ENCODE data around the gene EFCAB12. TPM values are rescaled to one million over a fixed set of nuclear protein-coding genes. Genes with fewer than 3 reads are reported as not detected.
A peak's percentile ranks its signal among the peaks of the same experiment; 100 is the strongest.

The EFCAB12 gene
- total RNA-seq, 1 donor from 2014 or later, result 0.14 TPM

GRCh38 chr3:129460572-129460971 is 32.1 kb upstream of the EFCAB12 start:
- H3K36me3 Mint-ChIP-seq (ENCODE audit: low read depth, unreplicated experiment), result peaks cover 14% of the 10 kb centered on the region
- H3K27ac Mint-ChIP-seq (ENCODE audit: unreplicated experiment), result no peak overlapping the region
- DNase-seq (ENCODE audit: low read depth) (no peak), FAIRE-seq (no peak)
- TF ChIP-seq, protein P1, sequence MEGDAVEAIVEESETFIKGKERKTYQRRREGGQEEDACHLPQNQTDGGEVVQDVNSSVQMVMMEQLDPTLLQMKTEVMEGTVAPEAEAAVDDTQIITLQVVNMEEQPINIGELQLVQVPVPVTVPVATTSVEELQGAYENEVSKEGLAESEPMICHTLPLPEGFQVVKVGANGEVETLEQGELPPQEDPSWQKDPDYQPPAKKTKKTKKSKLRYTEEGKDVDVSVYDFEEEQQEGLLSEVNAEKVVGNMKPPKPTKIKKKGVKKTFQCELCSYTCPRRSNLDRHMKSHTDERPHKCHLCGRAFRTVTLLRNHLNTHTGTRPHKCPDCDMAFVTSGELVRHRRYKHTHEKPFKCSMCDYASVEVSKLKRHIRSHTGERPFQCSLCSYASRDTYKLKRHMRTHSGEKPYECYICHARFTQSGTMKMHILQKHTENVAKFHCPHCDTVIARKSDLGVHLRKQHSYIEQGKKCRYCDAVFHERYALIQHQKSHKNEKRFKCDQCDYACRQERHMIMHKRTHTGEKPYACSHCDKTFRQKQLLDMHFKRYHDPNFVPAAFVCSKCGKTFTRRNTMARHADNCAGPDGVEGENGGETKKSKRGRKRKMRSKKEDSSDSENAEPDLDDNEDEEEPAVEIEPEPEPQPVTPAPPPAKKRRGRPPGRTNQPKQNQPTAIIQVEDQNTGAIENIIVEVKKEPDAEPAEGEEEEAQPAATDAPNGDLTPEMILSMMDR (IDR thresholded peaks at IDR 0.05; ENCODE audit: insufficient read depth, low read depth, low read length), result no peak
- TF ChIP-seq EZH2 (IDR thresholded peaks at IDR 0.05; ENCODE audit: insufficient read depth, low read length), result no peak
- H3K4me2 ChIP-seq (ENCODE audit: low read length), result no peak overlapping the region
- H3K9me3 ChIP-seq (ENCODE audit: insufficient read depth, low read depth, low read length), result no peaks in the 10 kb centered on the region
- no peak overlapping the region for H3K4me3 Mint-ChIP-seq (ENCODE audit: unreplicated experiment)
- H3K27me3 Mint-ChIP-seq (ENCODE audit: low read depth, unreplicated experiment), result no peaks in the 10 kb centered on the region
- H3K4me1 Mint-ChIP-seq (ENCODE audit: low read depth, unreplicated experiment), result peaks cover 14% of the 10 kb centered on the region
- H3K27ac ChIP-seq (ENCODE audit: low read depth, low read length), result no peak overlapping the region
- no peak overlapping the region for H2AFZ ChIP-seq (ENCODE audit: low read depth, low read length)
- H3K9me3 Mint-ChIP-seq (ENCODE audit: unreplicated experiment), result no peaks in the 10 kb centered on the region
- no peak overlapping the region for H3K9ac ChIP-seq (ENCODE audit: low read length)
- no peak overlapping the region for H3K4me3 ChIP-seq (ENCODE audit: insufficient read depth, low read depth, low read length)
- H3K79me2 ChIP-seq (ENCODE audit: insufficient read depth, low read length), result no peaks in the 10 kb centered on the region
- H3K4me1 ChIP-seq (ENCODE audit: insufficient read depth, low read length), result peaks cover 3% of the 10 kb centered on the region
- no peaks in the 10 kb centered on the region for H3K27me3 ChIP-seq (ENCODE audit: insufficient read depth, low read length)
- no peaks in the 10 kb centered on the region for H4K20me1 ChIP-seq (ENCODE audit: insufficient read depth, low read length)
- H3K36me3 ChIP-seq (ENCODE audit: insufficient read depth, low read length), result peaks cover 9% of the 10 kb centered on the region

DNA sequence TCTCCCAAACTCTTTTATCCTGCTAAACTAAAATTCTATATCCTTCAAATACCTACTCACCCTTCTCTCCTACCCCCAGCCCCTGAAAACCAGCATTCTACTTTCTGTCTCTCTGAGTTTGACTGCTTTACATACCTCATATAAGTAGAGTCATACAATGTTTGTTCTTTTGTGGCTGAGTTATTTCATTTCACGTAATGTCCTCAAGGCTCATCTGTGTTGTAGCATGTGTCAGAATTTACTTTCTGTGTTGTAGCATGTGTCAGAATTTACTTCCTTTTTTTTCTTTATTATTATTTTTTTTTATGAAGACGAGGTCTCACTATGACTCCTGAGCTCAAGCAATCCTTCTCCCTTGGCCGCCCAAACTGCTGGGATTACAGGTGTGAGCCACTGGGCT is 31.7 kb upstream of the EFCAB12 start:
- Histone ChIP-seq H3K9ac (ENCODE audit: low read length) (no peak overlapping the region), H3K36me3 (ENCODE audit: insufficient read depth, low read length) (peaks cover 9% of the 10 kb centered on the region), H2AFZ (ENCODE audit: low read depth, low read length) (no peak overlapping the region), H3K4me1 (ENCODE audit: insufficient read depth, low read length) (peaks cover 3% of the 10 kb centered on the region), H3K4me3 (ENCODE audit: insufficient read depth, low read depth, low read length) (no peak overlapping the region), H3K79me2 (ENCODE audit: insufficient read depth, low read length) (no peaks in the 10 kb centered on the region), H3K4me2 (ENCODE audit: low read length) (no peak overlapping the region), H4K20me1 (ENCODE audit: insufficient read depth, low read length) (no peaks in the 10 kb centered on the region), H3K9me3 (ENCODE audit: insufficient read depth, low read depth, low read length) (no peaks in the 10 kb centered on the region), H3K27me3 (ENCODE audit: insufficient read depth, low read length) (no peaks in the 10 kb centered on the region), H3K27ac (ENCODE audit: low read depth, low read length) (no peak overlapping the region)
- FAIRE-seq (no peak), DNase-seq (ENCODE audit: low read depth) (no peak)
- H3K4me1 Mint-ChIP-seq (ENCODE audit: low read depth, unreplicated experiment), result peaks cover 14% of the 10 kb centered on the region
- H3K27me3 Mint-ChIP-seq (ENCODE audit: low read depth, unreplicated experiment), result no peaks in the 10 kb centered on the region
- no peak for TF ChIP-seq EZH2 (IDR thresholded peaks at IDR 0.05; ENCODE audit: insufficient read depth, low read length)
- TF ChIP-seq, protein P1 (IDR thresholded peaks at IDR 0.05; ENCODE audit: insufficient read depth, low read depth, low read length), result no peak
- no peak overlapping the region for H3K4me3 Mint-ChIP-seq (ENCODE audit: unreplicated experiment)
- H3K36me3 Mint-ChIP-seq (ENCODE audit: low read depth, unreplicated experiment), result peaks cover 14% of the 10 kb centered on the region
- H3K9me3 Mint-ChIP-seq (ENCODE audit: unreplicated experiment), result no peaks in the 10 kb centered on the region
- H3K27ac Mint-ChIP-seq (ENCODE audit: unreplicated experiment), result no peak overlapping the region

GRCh38 chr3:129453732-129454131 is 25.3 kb upstream of the EFCAB12 start:
- Histone ChIP-seq H3K9me3 (ENCODE audit: insufficient read depth, low read depth, low read length) (no peaks in the 10 kb centered on the region), H3K4me2 (ENCODE audit: low read length) (no peak overlapping the region), H3K4me1 (ENCODE audit: insufficient read depth, low read length) (no peaks in the 10 kb centered on the region), H3K9ac (ENCODE audit: low read length) (no peak overlapping the region), H3K79me2 (ENCODE audit: insufficient read depth, low read length) (no peaks in the 10 kb centered on the region), H3K27me3 (ENCODE audit: insufficient read depth, low read length) (no peaks in the 10 kb centered on the region), H2AFZ (ENCODE audit: low read depth, low read length) (no peak overlapping the region), H4K20me1 (ENCODE audit: insufficient read depth, low read length) (no peaks in the 10 kb centered on the region), H3K36me3 (ENCODE audit: insufficient read depth, low read length) (peaks cover 15% of the 10 kb centered on the region), H3K27ac (ENCODE audit: low read depth, low read length) (no peak overlapping the region), H3K4me3 (ENCODE audit: insufficient read depth, low read depth, low read length) (no peak overlapping the region)
- no peak for FAIRE-seq
- Mint-ChIP-seq H3K27me3 (ENCODE audit: low read depth, unreplicated experiment) (no peaks in the 10 kb centered on the region), H3K4me1 (ENCODE audit: low read depth, unreplicated experiment) (no peaks in the 10 kb centered on the region), H3K36me3 (ENCODE audit: low read depth, unreplicated experiment) (peaks cover 22% of the 10 kb centered on the region), H3K9me3 (ENCODE audit: unreplicated experiment) (no peaks in the 10 kb centered on the region), H3K27ac (ENCODE audit: unreplicated experiment) (no peak overlapping the region), H3K4me3 (ENCODE audit: unreplicated experiment) (no peak overlapping the region)
- DNase-seq (ENCODE audit: low read depth), result peak; percentile 57
- TF ChIP-seq, protein P1 (IDR thresholded peaks at IDR 0.05; ENCODE audit: insufficient read depth, low read depth, low read length), result no peak
- no peak for TF ChIP-seq EZH2 (IDR thresholded peaks at IDR 0.05; ENCODE audit: insufficient read depth, low read length)

Data from astrocyte (in vitro differentiated cells and primary cell).